Peyer's patch (tissue), 4 donors: ENCODE measurements around the gene ISOC2.

Experiments
- CTCF ChIP-seq, 6 experiments: fragments of 450-650 bp in 4 of 6; fragments of 200-600 bp in 2 of 6; sonication (generic) in 1 of 6; IDR thresholded peaks; one replicate each; pipeline ENCODE4 v1.5.1; 2017 to 2019; ENCODE audit warnings: antibody characterized with exemption in 6 of 6, mild to moderate bottlenecking in 3 of 6, moderate library complexity in 1 of 6
- POLR2A ChIP-seq, 2 donors: fragments of 450-650 bp; IDR thresholded peaks; one replicate each; pipeline ENCODE4 v1.5.1; 2017; ENCODE audit warnings: antibody characterized with exemption in 2 of 2, mild to moderate bottlenecking in 2 of 2, moderate library complexity in 2 of 2

- no peak for TF ChIP-seq POLR2A (IDR thresholded peaks at IDR 0.05)
- TF ChIP-seq CTCF (IDR thresholded peaks at IDR 0.05), result no peak
Measured at GRCh38 chr19:55440411-55441105, 20.9 kb downstream of the ISOC2 start.
